Fibroblast of skin of right biceps (primary cell): ENCODE data around the gene AGBL2.
A peak's percentile ranks its signal among the peaks of the same experiment; 100 is the strongest.
"Not testable (repeated sequence)": the region's sequence is repeated elsewhere in the genome, so short reads cannot be mapped to it uniquely, and the experiment has no call there.

Source experiments
- DNase-seq: peaks from one replicate; pipeline ENCODE4 v3.0.0-alpha.2; 2013

The AGBL2 gene

DNA sequence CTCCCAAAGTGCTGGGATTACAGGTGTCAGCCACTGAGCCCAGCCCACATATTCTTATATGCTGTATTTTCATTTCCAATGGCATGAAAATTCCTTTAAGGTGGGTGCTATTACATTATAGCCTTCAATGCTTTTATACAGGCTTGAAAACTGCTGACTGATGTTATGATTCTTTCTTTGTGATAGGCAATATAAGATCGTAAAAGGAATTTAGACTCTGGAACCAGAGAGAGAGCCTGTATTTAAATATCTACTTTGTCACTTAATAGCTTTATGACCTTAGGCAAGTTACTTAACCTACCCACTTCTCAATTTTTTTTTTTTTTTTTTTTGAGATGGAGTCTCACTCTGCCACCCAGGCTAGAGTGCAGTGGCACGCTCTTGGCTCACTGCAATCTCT, 26.2 kb downstream of the AGBL2 start:
- no peak for DNase-seq

DNA sequence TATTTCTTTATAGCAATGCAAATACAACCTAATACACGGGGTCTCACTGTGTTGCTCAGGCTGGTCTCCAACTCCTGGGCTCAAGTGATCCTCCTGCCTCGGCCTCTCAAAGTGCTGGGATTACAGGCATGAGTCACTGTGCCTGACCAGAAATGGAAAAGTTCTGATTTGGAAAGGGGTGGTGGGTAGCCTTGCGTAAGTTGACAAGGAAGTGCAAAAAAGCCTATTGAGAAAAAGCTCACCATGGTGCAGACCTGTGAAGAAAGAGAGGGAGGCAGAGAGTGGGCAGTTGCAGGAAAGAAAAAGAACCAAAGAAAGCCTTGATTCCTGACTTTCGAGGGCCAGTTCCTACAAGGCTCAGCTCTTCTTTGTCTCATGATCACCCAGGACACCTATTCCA, 27.1 kb downstream of the AGBL2 start:
- no peak for DNase-seq

DNA sequence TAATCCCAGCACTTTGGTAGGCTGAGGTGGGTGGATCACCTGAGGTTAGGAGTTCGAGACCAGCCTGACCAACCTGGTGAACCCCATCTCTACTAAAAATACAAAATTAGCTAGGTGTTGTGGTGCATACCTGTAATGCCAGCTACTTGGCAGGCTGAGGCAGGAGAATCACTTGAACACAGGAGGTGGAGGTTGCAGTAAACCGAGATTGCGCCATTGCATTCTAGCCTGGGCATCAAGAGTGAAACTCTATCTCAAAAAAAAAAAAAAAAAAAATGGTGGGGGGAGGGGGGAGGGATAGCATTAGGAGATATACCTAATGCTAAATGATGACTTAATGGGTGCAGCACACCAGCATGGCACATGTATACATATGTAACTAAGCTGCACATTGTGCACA, 28.5 kb downstream of the AGBL2 start:
- DNase-seq = not testable (repeated sequence)

DNA sequence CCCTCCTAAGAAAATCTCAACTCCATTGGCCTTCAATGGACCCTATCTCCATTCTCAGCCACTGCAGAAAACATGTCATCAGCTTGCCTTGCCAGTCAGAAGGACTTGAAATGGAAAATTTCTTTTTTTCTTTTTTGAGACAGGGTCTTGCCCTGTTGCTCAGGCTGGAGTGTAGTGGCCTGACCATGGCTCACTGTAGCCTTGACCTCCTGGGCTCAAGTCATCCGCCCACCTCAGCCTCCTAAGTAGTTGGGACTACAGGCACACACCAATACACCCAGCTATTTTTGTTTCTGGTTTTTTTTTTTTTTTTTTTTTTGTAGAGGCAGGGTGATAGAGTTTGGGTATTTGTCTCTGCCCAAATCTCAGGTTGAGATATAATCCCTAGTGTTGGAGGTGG, 29.0 kb downstream of the AGBL2 start:
- DNase-seq = no peak

DNA sequence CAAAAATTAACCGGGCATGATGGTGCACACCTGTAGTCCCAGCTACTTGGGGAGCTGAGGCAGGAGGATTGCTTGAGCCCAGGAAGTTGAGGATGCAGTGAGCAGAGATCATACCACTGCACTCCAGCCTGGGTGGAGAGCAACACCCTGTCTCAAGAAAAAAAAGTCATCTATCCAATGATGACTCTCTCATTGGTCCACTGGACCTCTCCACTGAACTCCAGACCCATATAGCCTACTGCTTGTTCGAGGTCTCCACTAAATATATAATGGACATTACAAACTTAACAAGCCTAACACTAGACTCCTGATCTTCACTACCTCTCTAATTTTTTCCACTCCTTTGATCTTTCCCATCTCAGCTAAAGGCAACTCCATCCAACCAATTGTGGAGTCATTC, 39.3 kb downstream of the AGBL2 start:
- DNase-seq = no peak

DNA sequence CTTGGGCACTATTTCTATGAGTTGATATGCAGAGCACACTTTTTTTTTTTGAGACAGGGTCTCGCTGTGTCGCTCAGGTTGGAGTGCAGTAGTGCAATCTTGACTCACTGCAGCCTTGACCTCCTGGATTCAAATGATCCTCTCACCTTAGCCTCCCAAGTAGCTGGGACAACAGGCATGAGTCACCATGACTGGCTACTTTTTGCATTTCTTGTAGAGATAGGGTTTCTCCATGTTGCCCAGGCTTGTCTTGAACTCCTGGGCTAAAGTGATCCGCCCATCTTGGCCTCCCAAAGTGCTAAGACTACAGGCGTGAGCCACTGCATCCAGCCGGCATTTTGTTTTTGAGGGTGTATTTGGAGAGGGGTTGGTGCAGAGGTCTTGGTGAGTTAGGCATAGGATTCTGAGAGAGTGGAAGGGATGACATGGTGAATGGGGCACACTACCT, 42.9 kb downstream of the AGBL2 start:
- DNase-seq = peak; percentile 7

DNA sequence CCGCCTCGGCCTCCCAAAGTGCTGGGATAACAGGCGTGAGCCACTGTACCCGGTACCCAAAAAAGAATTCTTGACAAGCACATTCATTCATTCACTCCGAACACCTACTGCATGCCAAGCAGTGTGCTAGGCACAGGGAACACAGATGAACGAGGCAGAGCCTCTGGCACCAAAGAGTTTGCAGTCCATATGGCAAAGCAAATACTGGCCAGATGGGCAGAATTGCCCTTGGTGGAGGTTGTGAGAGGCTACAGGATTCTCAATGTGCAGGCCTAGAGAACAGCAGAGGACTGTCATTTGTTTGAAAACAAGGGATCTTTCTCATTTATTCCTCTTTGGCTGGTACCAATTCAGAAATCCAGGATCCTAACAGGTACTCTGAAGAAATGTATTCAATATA, 45.3 kb downstream of the AGBL2 start:
- no peak for DNase-seq

DNA sequence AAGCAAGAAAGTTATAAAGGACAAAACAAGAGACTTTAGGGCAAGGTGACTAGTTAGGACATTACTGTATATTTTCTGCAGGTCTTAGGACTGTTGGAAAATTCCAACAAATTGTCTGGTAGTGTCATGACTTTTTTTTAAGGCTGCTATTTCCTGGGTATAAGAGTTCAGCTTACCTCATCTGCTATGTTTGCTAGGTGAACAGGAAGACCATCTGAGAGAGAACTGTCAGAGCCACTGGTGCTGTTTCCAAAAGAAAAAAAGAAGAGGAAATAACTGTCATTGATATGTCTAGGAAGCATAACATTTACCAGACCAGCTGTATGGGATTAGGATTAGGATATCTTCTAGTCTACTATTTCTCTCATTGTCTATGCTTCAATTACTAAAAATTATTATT, 46.5 kb downstream of the AGBL2 start:
- no peak for DNase-seq

DNA sequence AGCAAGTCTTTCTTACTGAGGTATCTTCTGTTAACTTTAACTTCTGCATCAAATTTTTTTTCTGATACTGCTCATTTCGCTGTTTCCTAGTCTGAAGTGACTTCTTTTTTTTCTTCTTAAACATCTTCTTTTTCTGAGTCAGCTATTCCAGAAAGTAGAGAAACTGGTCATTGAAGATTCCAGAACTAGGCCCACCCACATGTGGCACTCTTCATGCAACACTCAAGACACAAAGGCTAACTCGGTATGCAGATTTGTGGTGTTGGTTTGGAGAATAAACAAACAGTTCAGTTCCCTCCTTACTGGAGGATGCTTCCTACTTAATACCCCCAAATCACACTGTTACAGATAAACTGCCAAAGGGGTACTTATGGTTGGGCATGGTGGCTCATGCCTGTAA, 47.6 kb downstream of the AGBL2 start:
- no peak for DNase-seq

DNA sequence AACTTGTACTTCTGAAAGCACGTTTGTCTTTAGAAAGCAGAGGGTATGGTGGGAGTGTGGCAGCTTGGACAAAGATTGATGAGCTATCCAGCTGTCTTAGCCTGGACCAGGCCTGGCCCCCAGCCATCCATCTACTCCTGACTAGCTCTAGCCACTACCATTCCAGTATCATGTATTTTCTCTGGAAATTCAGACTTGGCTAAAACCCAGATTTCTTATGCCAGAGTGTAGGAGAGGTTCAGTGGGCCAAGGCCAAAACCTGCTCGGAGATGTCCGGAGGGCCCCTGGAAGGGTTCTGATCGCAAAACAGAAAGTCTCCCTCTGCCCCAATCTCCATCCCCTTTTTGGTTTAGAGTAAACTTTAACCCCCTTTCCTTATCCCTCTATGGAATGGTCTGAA, 48.0 kb downstream of the AGBL2 start:
- no peak for DNase-seq

DNA sequence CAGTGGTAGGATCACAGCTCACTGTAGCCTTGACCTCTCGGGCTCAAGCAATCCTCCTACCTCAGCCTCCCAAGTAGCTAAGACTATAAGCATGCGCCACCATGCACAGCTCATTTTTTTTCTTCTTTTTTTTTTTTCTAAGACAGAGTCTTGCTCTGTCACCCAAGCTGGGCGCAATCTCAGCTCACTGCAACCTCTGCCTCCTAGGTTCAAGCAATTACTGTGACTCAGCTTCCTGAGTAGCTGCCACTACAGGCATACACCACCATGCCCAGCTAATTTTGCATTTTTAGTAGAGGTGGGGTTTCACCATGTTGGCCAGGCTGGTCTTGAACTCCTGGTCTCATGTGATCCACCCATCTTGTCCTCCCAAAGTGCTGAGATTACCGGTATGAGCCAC, 50.2 kb downstream of the AGBL2 start:
- DNase-seq = not testable (repeated sequence)

DNA sequence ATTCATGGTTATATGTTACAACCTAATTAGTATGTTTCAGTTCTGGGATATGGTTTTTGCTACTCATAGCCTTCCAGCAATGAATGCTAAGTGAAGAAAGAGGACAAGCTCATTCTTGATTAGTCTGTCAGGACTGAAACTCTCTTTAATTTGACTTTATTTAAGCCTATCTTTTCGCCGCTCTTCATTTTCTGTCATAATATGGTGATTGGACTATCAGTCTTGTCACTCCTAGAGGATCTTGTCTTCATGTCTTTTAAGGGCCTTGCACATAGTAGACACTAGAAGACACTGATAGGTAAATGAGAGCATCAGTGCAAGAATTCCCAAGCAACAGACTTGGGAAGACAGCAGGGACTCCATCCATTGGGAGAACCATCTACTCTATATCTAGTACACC, 53.9 kb downstream of the AGBL2 start:
- no peak for DNase-seq

DNA sequence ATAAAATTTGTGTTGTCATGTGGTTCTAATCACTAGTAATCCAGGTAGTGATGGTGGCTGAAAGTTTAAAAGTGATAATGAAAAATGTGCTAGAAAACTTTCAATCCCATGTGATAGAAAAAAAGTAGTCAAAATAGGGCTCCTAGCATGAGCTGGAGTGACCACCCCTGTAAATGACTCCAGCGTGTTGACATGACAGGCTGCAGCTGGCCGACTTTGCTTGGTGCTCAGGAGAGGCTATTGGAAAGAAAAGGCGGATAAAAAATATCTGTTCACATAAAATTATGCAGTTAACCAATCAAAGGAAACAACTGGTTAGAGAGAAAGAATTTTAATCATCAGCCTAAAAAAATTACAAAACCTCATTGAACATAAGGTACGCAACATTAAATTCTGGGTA, 55.9 kb downstream of the AGBL2 start:
- DNase-seq = no peak

DNA sequence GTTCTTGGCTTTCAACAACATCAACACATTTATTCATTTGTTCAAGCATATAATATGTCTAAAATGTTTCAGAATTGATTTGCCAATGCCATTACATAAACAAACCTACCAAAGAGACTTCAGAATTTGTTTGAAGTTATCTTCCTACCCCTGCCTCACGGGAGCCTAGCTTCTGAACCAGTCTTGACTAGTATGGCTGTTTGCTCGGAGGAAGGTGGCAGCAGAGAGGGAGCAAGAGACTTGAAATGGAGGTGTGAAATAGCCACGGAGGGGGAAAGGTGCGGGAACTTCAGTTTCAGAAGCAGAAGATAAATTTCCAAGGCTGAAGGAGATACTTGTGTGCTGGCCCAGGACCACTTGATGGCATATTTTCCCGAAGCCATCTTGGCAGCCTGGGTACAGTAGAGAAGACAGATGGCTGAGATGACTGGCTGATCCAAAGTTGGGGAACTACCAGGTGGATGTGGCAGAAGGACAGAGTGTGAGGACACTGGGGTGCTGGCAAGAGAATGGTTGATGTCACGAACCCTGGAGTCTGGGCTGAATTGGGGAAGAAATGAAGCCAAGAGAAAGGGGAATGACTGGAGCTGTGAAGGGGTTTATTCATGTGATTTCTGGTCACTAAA, 58.8 kb downstream of the AGBL2 start:
- DNase-seq = no peak

DNA sequence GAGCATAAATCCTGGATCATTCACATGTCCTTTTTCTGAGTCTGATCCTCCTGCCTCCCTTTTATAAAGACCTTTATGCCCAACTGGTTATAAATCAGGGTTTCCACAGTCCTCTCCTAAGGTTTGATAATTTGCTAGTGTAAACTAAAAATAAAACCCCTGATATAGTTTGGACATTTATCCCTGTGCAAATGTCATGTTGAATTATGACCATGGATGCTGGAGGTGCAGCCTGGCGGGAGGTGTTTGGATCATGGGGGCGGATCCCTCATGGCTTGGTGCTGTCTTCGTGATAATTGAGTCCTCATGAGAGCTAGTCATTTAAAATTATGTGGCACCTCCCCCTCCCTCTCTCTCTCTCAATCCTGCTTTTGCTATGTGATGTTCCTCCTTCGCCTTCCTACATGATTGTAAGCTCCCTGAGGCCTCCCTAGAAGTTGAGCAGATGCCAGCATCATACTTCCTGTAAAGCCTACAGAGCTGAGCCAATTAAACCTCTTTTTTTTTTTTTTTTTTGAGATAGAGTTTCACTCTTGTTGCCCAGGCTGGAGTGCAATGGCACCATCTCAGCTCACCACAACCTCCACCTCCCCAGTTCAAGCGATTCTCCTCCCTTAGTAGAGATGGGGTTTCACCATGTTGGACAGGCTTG, 63.2 kb downstream of the AGBL2 start:
- DNase-seq = no peak

DNA sequence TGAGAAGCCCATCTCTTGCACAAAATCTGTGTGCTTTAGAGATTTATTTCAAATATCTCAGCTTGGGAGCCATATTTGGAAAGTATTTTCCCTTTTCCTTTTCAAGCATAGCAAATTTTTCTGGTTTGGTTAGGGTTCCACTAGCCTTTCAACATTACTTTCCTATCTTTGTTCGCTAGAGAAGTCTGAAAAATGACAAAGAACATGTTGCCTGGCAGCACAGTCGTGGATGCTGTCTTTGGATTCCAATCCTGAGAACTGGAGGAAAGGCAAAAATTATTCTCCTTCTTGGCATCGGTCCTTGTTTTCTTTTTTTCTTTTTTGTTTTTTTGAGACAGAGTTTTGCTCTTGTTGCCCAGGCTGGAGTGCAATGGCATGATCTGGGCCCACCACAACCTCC, 65.9 kb downstream of the AGBL2 start:
- no peak for DNase-seq

DNA sequence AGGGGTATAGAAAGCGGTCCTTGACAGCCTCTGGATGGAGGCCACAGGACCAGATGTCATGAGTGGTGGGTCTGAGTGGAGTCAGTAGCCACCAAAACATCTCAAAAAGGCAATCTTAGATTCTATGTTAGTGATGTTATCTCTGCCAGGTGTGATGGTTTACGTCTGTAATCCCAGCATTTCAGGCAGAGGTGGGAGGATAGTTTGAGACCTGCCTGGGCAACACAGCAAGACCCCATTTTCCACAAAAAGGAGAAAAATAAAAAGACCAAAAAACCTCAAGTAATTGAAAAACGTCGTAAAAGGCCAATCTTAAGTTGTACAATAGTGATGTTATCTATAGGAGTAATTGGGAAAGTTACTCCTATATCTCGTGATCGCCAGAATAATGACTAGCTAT, 69.2 kb downstream of the AGBL2 start:
- no peak for DNase-seq

DNA sequence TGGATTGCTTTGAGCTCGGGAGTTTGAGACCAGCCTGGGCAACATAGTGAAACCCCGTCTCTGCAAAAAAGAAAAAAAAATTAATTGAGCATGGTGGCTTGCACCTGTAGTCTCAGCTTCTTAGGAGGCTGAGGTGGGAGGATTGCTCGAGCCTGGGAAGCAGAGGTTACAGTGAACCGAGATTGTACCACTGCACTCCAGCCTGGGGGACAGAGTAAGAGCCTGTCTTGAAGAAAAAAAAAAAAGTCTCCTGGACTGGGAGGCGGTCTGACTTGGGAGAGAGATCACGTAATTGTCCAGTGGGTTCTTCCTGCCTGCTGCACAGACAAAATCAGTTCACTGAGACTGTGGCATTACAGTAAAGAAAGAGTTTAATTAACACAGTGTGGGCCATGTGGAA, 69.7 kb downstream of the AGBL2 start:
- DNase-seq = no peak

DNA sequence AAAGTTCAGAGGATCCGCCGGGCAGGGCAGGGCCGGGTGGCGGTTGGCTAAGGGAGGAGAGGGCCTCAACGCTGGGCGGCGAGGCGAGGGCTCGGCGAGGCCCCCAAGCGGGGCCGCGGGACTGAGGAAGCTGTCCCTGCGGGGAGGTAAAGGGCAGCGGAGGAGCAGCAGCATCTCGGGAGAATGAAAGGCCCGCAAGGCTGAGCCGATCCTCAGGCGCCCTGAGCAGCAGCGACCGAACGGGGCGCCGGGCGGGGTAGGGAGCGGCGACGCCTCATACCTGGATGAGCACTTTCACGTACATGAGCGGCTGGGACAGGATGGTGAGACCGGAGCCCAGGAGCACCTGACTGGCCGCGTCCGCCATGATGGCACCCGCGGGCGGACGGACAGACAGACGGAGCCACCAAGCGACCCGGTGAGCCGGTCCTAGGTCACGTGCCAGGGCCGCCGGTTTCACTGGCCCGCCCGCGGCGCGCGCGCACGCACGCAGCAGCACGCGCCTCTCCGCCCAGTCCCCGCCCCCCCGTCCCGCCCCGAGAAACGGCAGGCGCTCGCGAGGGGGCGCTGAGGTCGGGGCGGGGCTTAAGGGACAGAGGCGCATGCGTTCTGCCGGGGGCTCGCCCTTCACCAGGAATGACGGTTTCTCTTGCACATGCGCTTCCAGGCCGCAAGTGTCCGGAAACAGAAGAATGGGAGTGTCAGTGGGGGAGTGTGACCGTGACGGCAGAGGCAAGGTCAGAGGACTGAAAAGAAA, 72.9 kb downstream of the AGBL2 start, which contains the start of gene MTCH2:
TSS of gene MTCH2 (minus strand) at position 461 of the 757 bp plus-strand sequence. CDS start at position 367, 94 bp downstream.
- peak; percentile 97 for DNase-seq

DNA sequence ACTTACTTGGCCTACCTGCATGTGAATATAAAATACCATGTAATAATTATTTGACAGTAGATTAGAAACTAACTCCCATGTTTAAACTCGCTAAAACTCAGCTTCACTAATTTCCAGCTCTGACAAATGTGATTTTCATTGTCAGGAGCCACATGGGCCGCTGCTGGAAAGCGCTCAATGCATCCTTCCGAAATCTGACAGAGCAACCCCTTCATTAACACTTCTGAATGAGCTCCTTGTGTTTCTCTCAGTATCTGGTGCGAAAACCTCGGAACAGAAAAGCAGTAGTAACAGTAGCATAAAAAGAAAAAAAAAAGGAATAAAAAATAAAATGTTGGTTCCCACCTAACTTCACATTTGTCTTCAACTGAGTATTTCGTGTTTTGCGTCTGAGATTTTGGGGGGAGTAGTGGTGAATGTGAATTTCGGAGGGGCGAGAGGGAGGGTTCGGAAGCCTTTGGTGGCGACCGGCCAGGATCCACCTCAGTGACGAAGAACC, 73.5 kb downstream of the AGBL2 start:
- DNase-seq = peak; percentile 3

DNA sequence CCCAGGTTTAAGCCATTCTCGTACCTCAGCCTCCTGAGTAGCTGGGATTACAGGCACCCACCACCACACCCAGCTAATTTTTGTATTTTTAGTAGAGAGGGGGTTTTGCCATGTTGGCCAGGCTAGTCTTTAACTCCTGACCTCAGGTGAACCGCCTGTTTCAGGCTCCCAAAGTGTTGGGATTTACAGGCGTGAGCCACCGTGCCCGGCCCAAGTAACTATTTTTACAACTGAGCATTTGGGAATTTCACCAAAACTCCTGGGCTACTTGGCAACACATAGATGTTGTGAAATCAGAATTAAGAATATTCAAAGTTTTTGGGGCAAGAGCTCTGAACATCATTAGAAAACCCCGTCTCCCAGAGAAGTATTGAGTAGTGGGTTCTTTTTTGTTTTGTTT, 74.7 kb downstream of the AGBL2 start:
- DNase-seq = not testable (repeated sequence)

DNA sequence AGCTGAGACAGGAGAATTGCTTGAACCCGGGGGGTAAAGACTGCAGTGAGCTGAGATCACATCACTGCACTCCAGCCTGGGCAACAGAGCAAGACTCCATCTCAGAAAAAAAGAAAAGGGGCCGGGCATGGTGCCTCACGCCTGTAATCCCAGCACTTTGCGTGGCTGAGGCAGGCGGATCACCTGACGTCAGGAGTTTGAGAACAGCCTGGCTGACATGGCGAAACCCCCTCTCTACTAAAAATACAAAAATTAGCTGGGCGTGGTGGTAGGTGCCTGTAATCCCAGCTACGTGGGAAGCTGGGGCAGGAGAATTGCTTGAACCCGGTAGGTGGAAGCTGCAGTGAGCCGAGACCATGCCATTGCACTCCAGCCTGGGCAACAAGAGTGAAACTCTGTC, 78.8 kb downstream of the AGBL2 start:
- DNase-seq = not testable (repeated sequence)

DNA sequence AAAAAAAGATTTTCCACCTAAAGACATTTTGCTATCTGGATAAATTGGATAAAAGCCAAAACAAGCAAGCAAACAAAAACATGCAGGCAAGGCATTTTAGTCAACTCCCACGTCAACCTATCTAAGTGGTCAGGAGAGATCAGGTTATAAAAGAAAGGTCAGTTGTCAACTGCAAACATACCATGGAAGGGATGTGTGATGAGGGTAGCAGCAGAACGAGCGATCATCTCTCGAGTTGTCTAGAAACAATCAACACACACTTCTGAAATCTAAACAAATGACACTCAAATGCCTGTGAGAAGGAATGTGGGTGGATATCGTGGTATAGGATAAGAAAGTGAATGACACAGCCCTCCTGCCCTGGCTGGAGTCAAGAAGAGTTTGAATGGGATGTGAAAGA, 83.7 kb downstream of the AGBL2 start:
- no peak for DNase-seq

DNA sequence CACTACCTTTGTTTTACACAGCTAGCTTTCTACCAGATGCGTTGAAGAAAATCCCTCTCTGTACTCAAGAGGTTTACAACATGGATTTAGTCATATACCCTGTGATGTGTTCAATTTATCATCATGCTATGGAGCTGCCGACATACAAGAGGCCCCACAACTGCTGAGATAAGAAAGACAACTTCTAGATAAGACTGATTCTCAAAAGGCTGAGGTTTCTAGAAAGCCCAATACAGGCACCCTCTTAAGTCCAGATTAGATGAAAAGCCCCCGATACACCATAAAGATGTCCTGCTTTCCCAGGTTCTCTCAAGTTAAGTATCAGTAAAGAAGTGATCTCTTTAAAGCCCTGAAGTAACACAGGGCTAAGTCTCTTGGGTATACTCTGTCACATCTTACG, 87.1 kb downstream of the AGBL2 start:
- DNase-seq = no peak
